ENCODE measurements around the gene SCRT2.

SCRT2 gene

DNA sequence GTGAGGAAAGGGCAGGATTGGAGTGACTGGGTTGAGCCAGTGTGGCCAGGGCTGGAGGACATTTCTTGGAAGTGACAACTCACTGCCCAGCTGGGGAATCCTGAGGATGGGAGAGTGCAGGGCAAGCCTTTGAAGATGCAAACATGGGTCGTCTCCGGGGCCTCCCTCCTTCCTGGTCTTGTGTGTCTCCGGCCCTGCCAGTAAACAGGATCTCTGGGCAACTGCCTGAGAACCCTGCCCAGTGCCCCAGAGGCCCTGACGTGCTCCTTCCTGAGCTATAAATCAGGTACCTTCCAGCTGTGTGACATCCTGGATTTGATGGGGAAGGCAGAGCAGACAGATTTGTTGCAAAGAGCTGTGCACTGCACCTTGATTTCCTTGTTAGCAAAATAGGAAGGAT is 52.6 kb downstream of the SCRT2 start:
- DNase-seq: no peak

GRCh38 chr20:622161-622560 is 53.4 kb downstream of the SCRT2 start:
- no peak for DNase-seq

DNA sequence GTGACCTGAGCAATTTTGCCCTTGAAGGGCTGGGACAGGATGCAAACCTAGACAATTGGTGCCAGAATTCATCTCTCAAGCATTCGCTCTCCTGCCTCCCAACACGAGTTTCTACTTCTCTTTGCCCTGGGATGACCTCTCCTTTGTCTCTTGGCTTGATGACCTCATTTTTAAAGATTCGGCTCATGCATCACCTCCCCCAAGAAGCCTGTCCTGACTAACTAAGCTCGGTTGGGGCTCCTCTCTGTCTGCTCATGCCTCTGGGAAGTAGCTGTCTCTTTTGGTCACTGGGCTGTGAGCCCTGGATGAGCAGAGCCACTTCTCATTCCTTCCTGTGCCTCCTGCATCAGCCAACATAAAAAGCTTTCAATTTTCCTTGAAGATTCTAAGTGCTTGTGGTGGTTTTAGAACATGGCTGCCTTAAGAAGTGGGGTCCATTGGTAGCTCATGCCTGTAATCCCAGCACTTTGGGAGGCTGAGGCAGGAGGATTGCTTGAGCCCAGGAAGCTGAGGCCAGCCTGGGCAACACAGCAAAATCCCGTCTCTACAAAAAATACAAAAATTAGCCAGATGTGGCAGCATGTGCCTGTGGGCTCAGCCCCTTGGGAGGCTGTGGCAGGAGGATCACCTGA is 54.4 kb downstream of the SCRT2 start:
- no peak for DNase-seq

DNA sequence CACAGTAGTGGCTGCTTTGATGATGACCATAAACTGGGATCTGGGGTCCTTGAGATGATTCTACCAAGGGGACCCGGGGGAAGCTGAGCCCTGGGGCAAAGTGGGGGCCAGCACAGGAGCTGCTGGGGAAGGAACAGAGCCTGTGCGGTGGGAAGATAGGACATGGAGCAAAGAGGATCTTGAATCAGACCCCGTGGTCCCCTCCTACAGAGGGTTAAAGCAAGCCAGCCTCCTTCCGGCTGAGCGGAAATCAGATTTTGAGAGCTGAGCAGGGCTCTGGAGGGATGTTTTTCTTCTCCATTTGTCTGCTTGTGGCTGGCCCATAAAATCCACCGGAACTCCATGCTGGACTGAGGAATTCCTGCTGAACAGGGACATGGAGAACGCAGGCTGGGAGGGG is 55.4 kb downstream of the SCRT2 start:
- no peak for DNase-seq

GRCh38 chr20:618980-619379 is 56.6 kb downstream of the SCRT2 start:
- no peak for DNase-seq

- no peak for DNase-seq
Observed at GRCh38 chr20:617934-618690, 57.5 kb downstream of the SCRT2 start.

- no peak for DNase-seq
Observed at GRCh38 chr20:615514-615913, 60.1 kb downstream of the SCRT2 start.

DNA sequence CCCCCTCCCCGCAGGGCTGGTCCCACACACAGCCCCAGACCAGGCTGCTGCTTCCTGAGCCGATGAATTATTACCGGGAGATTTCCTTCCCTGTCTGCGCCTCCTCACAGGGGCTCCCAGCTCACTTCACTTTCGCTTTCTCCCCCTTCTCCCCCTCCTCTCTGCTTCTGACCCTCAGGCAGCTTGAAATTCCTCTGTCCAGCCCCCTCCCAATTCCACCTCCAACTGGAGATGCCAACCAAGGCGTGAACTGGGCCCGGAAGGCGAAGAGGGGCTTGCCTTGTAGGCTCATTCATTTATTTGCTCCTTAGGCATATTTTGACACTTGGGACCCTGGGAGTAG is 63.8 kb downstream of the SCRT2 start:
- DNase-seq: no peak

Data from right hindlimb (tissue), 1 donor.